ENCODE data around the gene MICALL2.

Gene MICALL2

DNA sequence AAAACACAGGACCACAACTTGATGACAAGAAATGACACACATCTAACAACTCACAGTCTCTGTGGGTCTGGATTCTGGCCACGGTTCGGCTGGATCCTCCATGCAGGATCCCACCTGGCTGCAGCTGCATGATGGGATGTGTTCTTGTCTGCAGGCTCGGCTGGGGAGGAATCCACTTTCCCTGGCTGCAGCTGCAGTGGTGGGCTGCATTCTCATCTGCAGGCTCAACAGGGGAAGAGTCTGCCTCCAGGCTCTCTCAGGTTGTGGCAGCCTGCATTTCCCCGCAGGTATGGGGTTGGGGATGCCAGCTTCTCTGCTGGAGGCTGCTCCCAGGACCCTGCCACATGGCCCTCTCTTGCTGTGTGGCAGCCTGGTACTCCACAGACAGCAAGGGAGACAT lies 64.9 kb downstream of the MICALL2 start:
- Histone ChIP-seq H3K9me3 (ENCODE audit: control insufficient read depth, insufficient read depth, low read depth, low read length) (no peaks in the 10 kb centered on the region), H3K36me3 (ENCODE audit: control insufficient read depth in 2 of 2, insufficient read depth in 1 of 2, low read length in 2 of 2) (no peaks in the 10 kb centered on the region), H3K4me3 (ENCODE audit: low read depth, low read length) (no peak overlapping the region), H3K27ac (ENCODE audit: extremely low read depth, low read depth, low read length) (no peak overlapping the region), H3K4me1 (ENCODE audit: control insufficient read depth, insufficient read depth, low read length) (no peaks in the 10 kb centered on the region)
- TF ChIP-seq ZNF585B (tag by site-specific recombination; IDR thresholded peaks at IDR 0.05) (no peak), ZNF791 (tag by site-specific recombination; IDR thresholded peaks at IDR 0.05) (no peak), HOXC10 (CRISPR knock-in tag; IDR thresholded peaks at IDR 0.05) (no peak), ZNF544 (tag by site-specific recombination; IDR thresholded peaks at IDR 0.05) (no peak), KLF7 (tag by site-specific recombination; IDR thresholded peaks at IDR 0.05; ENCODE audit: borderline replicate concordance) (no peak), ZNF223 (tag by site-specific recombination; IDR thresholded peaks at IDR 0.05) (no peak), ZIC2 (tag by site-specific recombination; IDR thresholded peaks at IDR 0.05) (no peak), ZNF521 (tag by site-specific recombination; IDR thresholded peaks at IDR 0.05) (no peak), GLIS1 (tag by site-specific recombination; IDR thresholded peaks at IDR 0.05) (no peak), ZFP69B (tag by site-specific recombination; IDR thresholded peaks at IDR 0.05) (no peak)
- ChIA-PET CTCF (interaction anchor here (0.6 kb wide), 1 partner anchor 38 kb away, joined by 3 read pairs; no protein-coding TSS in a partner anchor), POLR2A (no interaction called here)

DNA sequence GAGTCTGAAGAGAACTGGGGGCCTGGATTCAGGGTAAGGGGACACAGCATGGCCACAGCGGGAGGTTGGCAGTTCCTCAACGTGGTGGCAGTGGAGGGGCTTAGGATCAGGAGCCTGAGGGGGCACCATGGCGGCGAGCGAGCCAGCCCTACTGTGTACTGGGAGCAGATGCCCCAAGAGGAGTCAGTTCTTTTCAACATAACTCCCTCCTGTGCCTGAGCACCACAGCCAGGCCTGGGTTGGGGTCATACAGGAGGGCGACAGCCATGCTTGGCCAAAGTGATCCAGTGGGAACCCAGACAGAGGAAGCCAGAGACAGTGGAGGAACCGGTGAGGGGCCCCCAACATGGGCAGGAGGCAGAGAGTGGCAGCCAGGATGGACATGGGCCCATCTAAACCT lies 65.8 kb downstream of the MICALL2 start:
- POLR2A ChIA-PET = no interaction called here
- no peak overlapping the region for H3K27ac ChIP-seq (ENCODE audit: extremely low read depth, low read depth, low read length)
- TF ChIP-seq GLI2 (tag by site-specific recombination; IDR thresholded peaks at IDR 0.05; ENCODE audit: borderline replicate concordance, low read depth) = no peak
- no peak for TF ChIP-seq KLF1 (tag by site-specific recombination; IDR thresholded peaks at IDR 0.05)
- no peak for TF ChIP-seq ZNF114 (tag by site-specific recombination; IDR thresholded peaks at IDR 0.05)
- TF ChIP-seq, protein P1, sequence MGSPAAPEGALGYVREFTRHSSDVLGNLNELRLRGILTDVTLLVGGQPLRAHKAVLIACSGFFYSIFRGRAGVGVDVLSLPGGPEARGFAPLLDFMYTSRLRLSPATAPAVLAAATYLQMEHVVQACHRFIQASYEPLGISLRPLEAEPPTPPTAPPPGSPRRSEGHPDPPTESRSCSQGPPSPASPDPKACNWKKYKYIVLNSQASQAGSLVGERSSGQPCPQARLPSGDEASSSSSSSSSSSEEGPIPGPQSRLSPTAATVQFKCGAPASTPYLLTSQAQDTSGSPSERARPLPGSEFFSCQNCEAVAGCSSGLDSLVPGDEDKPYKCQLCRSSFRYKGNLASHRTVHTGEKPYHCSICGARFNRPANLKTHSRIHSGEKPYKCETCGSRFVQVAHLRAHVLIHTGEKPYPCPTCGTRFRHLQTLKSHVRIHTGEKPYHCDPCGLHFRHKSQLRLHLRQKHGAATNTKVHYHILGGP (tag by site-specific recombination; IDR thresholded peaks at IDR 0.05) = no peak
- no peak for TF ChIP-seq TCF7L2 (IDR thresholded peaks at IDR 0.05; ENCODE audit: borderline replicate concordance, low read depth, low read length)
- no peak for TF ChIP-seq ZNF701 (tag by site-specific recombination; IDR thresholded peaks at IDR 0.05)
- TF ChIP-seq ZNF624 (tag by site-specific recombination; IDR thresholded peaks at IDR 0.05) = no peak
- no peak for TF ChIP-seq ZNF248 (tag by site-specific recombination; IDR thresholded peaks at IDR 0.05)
- no peak for TF ChIP-seq HOXA7 (CRISPR knock-in tag; IDR thresholded peaks at IDR 0.05; ENCODE audit: borderline replicate concordance)
- TF ChIP-seq ZBTB26 (tag by site-specific recombination; optimal IDR thresholded peaks at IDR 0.05) = no peak
- TF ChIP-seq KLF16 (tag by site-specific recombination; IDR thresholded peaks at IDR 0.05) = no peak
- no peak for TF ChIP-seq ZBTB10 (tag by site-specific recombination; IDR thresholded peaks at IDR 0.05)
- TF ChIP-seq ZXDB (tag by site-specific recombination; IDR thresholded peaks at IDR 0.05) = no peak
- TF ChIP-seq BCL11B (tag by site-specific recombination; IDR thresholded peaks at IDR 0.05; ENCODE audit: low read depth) = no peak

More for the DNA sequence above, 65.8 kb downstream of the MICALL2 start:
- Histone ChIP-seq H3K9me3 (ENCODE audit: control insufficient read depth, insufficient read depth, low read depth, low read length) (no peaks in the 10 kb centered on the region), H3K4me1 (ENCODE audit: control insufficient read depth, insufficient read depth, low read length) (no peaks in the 10 kb centered on the region), H3K36me3 (ENCODE audit: control insufficient read depth in 2 of 2, insufficient read depth in 1 of 2, low read length in 2 of 2) (no peaks in the 10 kb centered on the region), H3K4me3 (ENCODE audit: low read depth, low read length) (no peak overlapping the region)
- CTCF ChIA-PET = interaction anchor here (0.6 to 0.7 kb wide), 2 partner anchors 26 to 187 kb away, joined by 3 read pairs; no protein-coding TSS in a partner anchor

Data from HEK293 (cell line).